MM.1S (cell line): ENCODE data around the gene TMBIM4.

ENCODE experiments used
- DNase-seq: peaks from one replicate; pipeline ENCODE4 v3.0.0-alpha.2; 2015
- H2AFZ ChIP-seq: fragments of 300-600 bp; sonication (generic); 2 replicates; pipeline ENCODE4 v1.6.0; 2016; ENCODE audit warnings: antibody characterized with exemption, low read length
- H3F3A ChIP-seq: fragments of 300-600 bp; sonication (generic); 2 replicates; pipeline ENCODE4 v1.6.1; 2016; ENCODE audit warnings: mild to moderate bottlenecking, antibody characterized with exemption, low read length, moderate library complexity, mixed read lengths; ENCODE audit not compliant: insufficient read depth
- H3K27ac ChIP-seq: fragments of 300-600 bp; sonication (generic); 2 replicates; pipeline ENCODE4 v1.5.1; 2016; ENCODE audit warnings: mild to moderate bottlenecking, low read length
- H3K27me3 ChIP-seq: fragments of 300-600 bp; sonication (generic); replicated peaks from 2 replicates; pipeline ENCODE4 v1.6.0; 2016; ENCODE audit warnings: low read length; ENCODE audit not compliant: insufficient read depth
- H3K36me3 ChIP-seq: fragments of 300-600 bp; sonication (generic); replicated peaks from 2 replicates; pipeline ENCODE4 v1.6.1; 2016; ENCODE audit warnings: mild to moderate bottlenecking, low read length, mixed read lengths; ENCODE audit not compliant: insufficient read depth
- H3K4me1 ChIP-seq: fragments of 300-600 bp; sonication (generic); 2 replicates; pipeline ENCODE4 v1.6.1; 2016; ENCODE audit warnings: low read length, mixed read lengths
- H3K4me2 ChIP-seq: fragments of 300-600 bp; sonication (generic); 2 replicates; pipeline ENCODE4 v1.6.0; 2016; ENCODE audit warnings: low read depth, low read length
- H3K4me3 ChIP-seq: fragments of 300-600 bp; sonication (generic); 2 replicates; pipeline ENCODE4 v1.5.1; 2016; ENCODE audit warnings: low read length, mixed read lengths
- H3K79me2 ChIP-seq: fragments of 300-600 bp; sonication (generic); 2 replicates; pipeline ENCODE4 v1.6.1; 2016; ENCODE audit warnings: mixed run types, low read length, mixed read lengths
- H3K9ac ChIP-seq: fragments of 300-600 bp; sonication (generic); 2 replicates; pipeline ENCODE4 v1.6.1; 2016; ENCODE audit warnings: low read length, mixed read lengths
- H3K9me2 ChIP-seq: fragments of 300-600 bp; sonication (generic); replicated peaks from 2 replicates; pipeline ENCODE4 v1.6.1; 2016; ENCODE audit warnings: mild to moderate bottlenecking, low read length, mixed read lengths; ENCODE audit not compliant: insufficient read depth
- H3K9me3 ChIP-seq: fragments of 300-600 bp; sonication (generic); replicated peaks from 2 replicates; pipeline ENCODE4 v1.6.1; 2016; ENCODE audit warnings: mild to moderate bottlenecking, low read length, mixed read lengths; ENCODE audit not compliant: insufficient read depth
- H4K20me1 ChIP-seq: fragments of 300-600 bp; sonication (generic); 2 replicates; pipeline ENCODE4 v1.6.1; 2016; ENCODE audit warnings: mild to moderate bottlenecking, low read length, moderate library complexity, mixed read lengths; ENCODE audit not compliant: insufficient read depth
- CTCF ChIP-seq: fragments of 300-600 bp; sonication (generic); IDR thresholded peaks from 2 replicates; pipeline ENCODE4 v1.5.1; 2016; ENCODE audit warnings: antibody characterized with exemption, low read length, mixed read lengths
- EZH2 ChIP-seq: fragments of 300-600 bp; sonication (generic); optimal IDR thresholded peaks from 2 replicates; pipeline ENCODE3; 2017; ENCODE audit warnings: low read depth, mild to moderate bottlenecking, antibody characterized with exemption, low read length, mixed read lengths
- EZH2phosphoT487 ChIP-seq: fragments of 300-600 bp; sonication (generic); IDR thresholded peaks from 2 replicates; pipeline ENCODE4 v1.6.1; 2018; ENCODE audit warnings: antibody characterized with exemption, low read length

TMBIM4 gene

GRCh38 chr12:66156654-66157053 lies 13.1 kb downstream of the TMBIM4 start:
- DNase-seq = no peak
- no peak overlapping the region for H3K4me2 ChIP-seq
- no peaks in the 10 kb centered on the region for H3K27me3 ChIP-seq
- no peaks in the 10 kb centered on the region for H3K9me3 ChIP-seq
- H3K36me3 ChIP-seq = no peaks in the 10 kb centered on the region
- no peak overlapping the region for H3K27ac ChIP-seq
- no peaks in the 10 kb centered on the region for H3F3A ChIP-seq
- H3K9ac ChIP-seq = no peak overlapping the region
- H3K79me2 ChIP-seq = peaks cover 22% of the 10 kb centered on the region
- H3K9me2 ChIP-seq = no peaks in the 10 kb centered on the region
- H4K20me1 ChIP-seq = no peaks in the 10 kb centered on the region
- H2AFZ ChIP-seq = no peak overlapping the region
- no peak overlapping the region for H3K4me3 ChIP-seq
- no peaks in the 10 kb centered on the region for H3K4me1 ChIP-seq
- TF ChIP-seq CTCF (no peak), EZH2phosphoT487 (no peak), EZH2 (no peak)

GRCh38 chr12:66154776-66155175 lies 15.0 kb downstream of the TMBIM4 start:
- DNase-seq = no peak
- Histone ChIP-seq H4K20me1 (no peaks in the 10 kb centered on the region), H3K27me3 (no peaks in the 10 kb centered on the region), H3K27ac (no peak overlapping the region), H3K9me3 (no peaks in the 10 kb centered on the region), H3K9me2 (no peaks in the 10 kb centered on the region), H3K9ac (no peak overlapping the region), H3K4me1 (no peaks in the 10 kb centered on the region), H2AFZ (no peak overlapping the region), H3K79me2 (peaks cover 7% of the 10 kb centered on the region; the same call in 1 of the 2 replicates), H3K4me2 (no peak overlapping the region), H3K36me3 (no peaks in the 10 kb centered on the region), H3F3A (no peaks in the 10 kb centered on the region), H3K4me3 (no peak overlapping the region)
- no peak for TF ChIP-seq CTCF
- no peak for TF ChIP-seq EZH2
- TF ChIP-seq EZH2phosphoT487 = no peak

- H3K79me2 ChIP-seq = 0 out of 2 replicates have a peak, but pooled peaks cover 3% of the 10 kb centered on the region
- H2AFZ ChIP-seq = no peak overlapping the region
- DNase-seq = no peak
- H3K9me3 ChIP-seq = no peaks in the 10 kb centered on the region
- H3K36me3 ChIP-seq = no peaks in the 10 kb centered on the region; the same call in 1 of the 2 replicates
- no peaks in the 10 kb centered on the region for H4K20me1 ChIP-seq
- TF ChIP-seq EZH2phosphoT487 = no peak
- TF ChIP-seq EZH2 = no peak
- TF ChIP-seq CTCF = no peak
- H3K27me3 ChIP-seq = no peaks in the 10 kb centered on the region
- H3F3A ChIP-seq = no peaks in the 10 kb centered on the region
- no peak overlapping the region for H3K4me3 ChIP-seq
- H3K9ac ChIP-seq = no peak overlapping the region
- no peak overlapping the region for H3K4me2 ChIP-seq
- no peaks in the 10 kb centered on the region for H3K9me2 ChIP-seq
- H3K27ac ChIP-seq = no peak overlapping the region
- no peaks in the 10 kb centered on the region for H3K4me1 ChIP-seq
Observed at GRCh38 chr12:66152732-66153131, 17.1 kb downstream of the TMBIM4 start.
